ENCODE data around the gene EME1.

Gene EME1

GRCh38 chr17:50363217-50364060 lies 9.6 kb upstream of the EME1 start:
- DNase-seq (ENCODE audit: low read depth): no peak

- DNase-seq (ENCODE audit: low read depth): no peak
Measured at GRCh38 chr17:50364061-50364458, 9.0 kb upstream of the EME1 start.

GRCh38 chr17:50364715-50365114 lies 8.3 kb upstream of the EME1 start:
- no peak for DNase-seq (ENCODE audit: low read depth)

- DNase-seq (ENCODE audit: low read depth): no peak
Measured at GRCh38 chr17:50365165-50365564, 7.9 kb upstream of the EME1 start.

- no peak for DNase-seq (ENCODE audit: low read depth)
Measured at GRCh38 chr17:50365649-50366393, 7.2 kb upstream of the EME1 start.

- no peak for DNase-seq (ENCODE audit: low read depth)
Measured at GRCh38 chr17:50367401-50367800, 5.6 kb upstream of the EME1 start.

GRCh38 chr17:50370052-50370451 lies 3.0 kb upstream of the EME1 start:
- no peak for DNase-seq (ENCODE audit: low read depth)

GRCh38 chr17:50371526-50371925 lies 1.5 kb upstream of the EME1 start:
- no peak for DNase-seq (ENCODE audit: low read depth)

GRCh38 chr17:50372222-50372757 lies 739 bp upstream of the EME1 start:
- no peak for DNase-seq (ENCODE audit: low read depth)

GRCh38 chr17:50373705-50374104 lies 676 bp downstream of the EME1 start:
- no peak for DNase-seq (ENCODE audit: low read depth)

- DNase-seq (ENCODE audit: low read depth): no peak
Measured at GRCh38 chr17:50375858-50376538, 3.0 kb downstream of the EME1 start.

- no peak for DNase-seq (ENCODE audit: low read depth)
Measured at GRCh38 chr17:50379351-50380132, 6.5 kb downstream of the EME1 start.

GRCh38 chr17:50380369-50381259 lies 7.6 kb downstream of the EME1 start:
- no peak for DNase-seq (ENCODE audit: low read depth)

- DNase-seq (ENCODE audit: low read depth): no peak
Measured at GRCh38 chr17:50381260-50381815, 8.3 kb downstream of the EME1 start.

GRCh38 chr17:50381920-50382319 lies 8.9 kb downstream of the EME1 start:
- DNase-seq (ENCODE audit: low read depth): no peak

GRCh38 chr17:50382931-50383330 lies 9.9 kb downstream of the EME1 start:
- no peak for DNase-seq (ENCODE audit: low read depth)

GRCh38 chr17:50386510-50386909 lies 13.5 kb downstream of the EME1 start:
- no peak for DNase-seq (ENCODE audit: low read depth)

- DNase-seq (ENCODE audit: low read depth): no peak
Measured at GRCh38 chr17:50388728-50389127, 15.7 kb downstream of the EME1 start.

- DNase-seq (ENCODE audit: low read depth): no peak
Measured at GRCh38 chr17:50389534-50389933, 16.5 kb downstream of the EME1 start.

- no peak for DNase-seq (ENCODE audit: low read depth)
Measured at GRCh38 chr17:50392621-50393020, 19.6 kb downstream of the EME1 start.

Data from GM04504 (cell line).